IPS DF 6.9 (cell line): Measurements from ENCODE around the gene INSC.

Experiments used
- DNase-seq: peaks from one replicate; pipeline ENCODE4 v3.0.0-alpha.2; 2013; ENCODE audit warnings: low read depth, low spot score
- H3K27ac ChIP-seq: one replicate; pipeline ENCODE4 v1.5.1; 2013; ENCODE audit warnings: low read length, control low read depth
- H3K27me3 ChIP-seq: 2 replicates; pipeline ENCODE4 v1.6.1; 2013; ENCODE audit warnings: mild to moderate bottlenecking, low read length; ENCODE audit not compliant: control insufficient read depth, insufficient read depth
- H3K36me3 ChIP-seq: 2 replicates; pipeline ENCODE4 v1.6.1; 2013; ENCODE audit warnings: low read length; ENCODE audit not compliant: control insufficient read depth, insufficient read depth
- H3K4me1 ChIP-seq: 2 replicates; pipeline ENCODE4 v1.6.1; 2013; ENCODE audit warnings: low read length; ENCODE audit not compliant: control insufficient read depth, insufficient read depth
- H3K4me3 ChIP-seq: 2 replicates; pipeline ENCODE4 v1.5.1; 2013; ENCODE audit warnings: mild to moderate bottlenecking, low read length
- H3K9me3 ChIP-seq: 2 replicates; pipeline ENCODE4 v1.6.1; 2013; ENCODE audit warnings: low read length, inconsistent platforms; ENCODE audit not compliant: control insufficient read depth, insufficient read depth
- WGBS: extraction: QIAGEN DNeasy Blood & Tissue Kit; methylation state at CpG from one replicate; pipeline ENCODE4 v1.1.7; 2013; ENCODE audit warnings: mixed read lengths, missing lambda C conversion rate; ENCODE audit not compliant: insufficient read length, insufficient coverage; 5-methylcytosine and 5-hydroxymethylcytosine counted together

The INSC gene

GRCh38 chr11:15127341-15127740, 12.6 kb downstream of the INSC start:
- Histone ChIP-seq H3K27ac (no peak overlapping the region), H3K9me3 (no peaks in the 10 kb centered on the region), H3K4me3 (no peak overlapping the region), H3K36me3 (no peaks in the 10 kb centered on the region), H3K4me1 (no peaks in the 10 kb centered on the region), H3K27me3 (no peaks in the 10 kb centered on the region)
- WGBS = no CpG with 5 or more reads among the region's 6 CpGs
- no peak for DNase-seq

GRCh38 chr11:15128621-15129020, 13.9 kb downstream of the INSC start:
- DNase-seq = no peak
- Histone ChIP-seq H3K4me3 (no peak overlapping the region), H3K36me3 (no peaks in the 10 kb centered on the region), H3K27ac (no peak overlapping the region), H3K27me3 (no peaks in the 10 kb centered on the region), H3K4me1 (no peaks in the 10 kb centered on the region), H3K9me3 (no peaks in the 10 kb centered on the region)
- no CpG with 5 or more reads among the region's 2 CpGs for WGBS

- Histone ChIP-seq H3K9me3 (no peaks in the 10 kb centered on the region), H3K27me3 (no peaks in the 10 kb centered on the region), H3K27ac (no peak overlapping the region), H3K4me3 (no peak overlapping the region), H3K4me1 (no peaks in the 10 kb centered on the region), H3K36me3 (no peaks in the 10 kb centered on the region)
- no CpG with 5 or more reads among the region's 1 CpG for WGBS
- DNase-seq = no peak
Measured at GRCh38 chr11:15136166-15136565, 21.4 kb downstream of the INSC start.

GRCh38 chr11:15139096-15139770, 24.5 kb downstream of the INSC start:
- Histone ChIP-seq H3K9me3 (no peaks in the 10 kb centered on the region), H3K27ac (no peak overlapping the region), H3K36me3 (no peaks in the 10 kb centered on the region), H3K27me3 (no peaks in the 10 kb centered on the region), H3K4me1 (peaks cover 6% of the 10 kb centered on the region; the same call in 1 of the 2 replicates), H3K4me3 (no peak overlapping the region)
- no peak for DNase-seq
- WGBS = no CpG with 5 or more reads among the region's 5 CpGs

GRCh38 chr11:15139958-15140659, 25.4 kb downstream of the INSC start:
- no peak for DNase-seq
- H3K4me3 ChIP-seq = no peak overlapping the region
- no CpG with 5 or more reads among the region's 4 CpGs for WGBS
- no peaks in the 10 kb centered on the region for H3K27me3 ChIP-seq
- H3K27ac ChIP-seq = no peak overlapping the region
- no peaks in the 10 kb centered on the region for H3K36me3 ChIP-seq
- no peaks in the 10 kb centered on the region for H3K9me3 ChIP-seq
- H3K4me1 ChIP-seq = peaks cover 6% of the 10 kb centered on the region; the same call in 1 of the 2 replicates

- Histone ChIP-seq H3K27me3 (no peaks in the 10 kb centered on the region), H3K27ac (no peak overlapping the region), H3K36me3 (no peaks in the 10 kb centered on the region), H3K4me1 (peaks cover 6% of the 10 kb centered on the region; the same call in 1 of the 2 replicates), H3K9me3 (no peaks in the 10 kb centered on the region), H3K4me3 (no peak overlapping the region)
- DNase-seq = no peak
- WGBS = no CpG with 5 or more reads among the region's 3 CpGs
Measured at GRCh38 chr11:15141381-15141780, 26.7 kb downstream of the INSC start.

- no peaks in the 10 kb centered on the region for H3K9me3 ChIP-seq
- no peaks in the 10 kb centered on the region for H3K36me3 ChIP-seq
- peaks cover 6% of the 10 kb centered on the region; the same call in 1 of the 2 replicates for H3K4me1 ChIP-seq
- no peak for DNase-seq
- no peak overlapping the region for H3K27ac ChIP-seq
- no peaks in the 10 kb centered on the region for H3K27me3 ChIP-seq
- WGBS = no CpG with 5 or more reads among the region's 7 CpGs
- H3K4me3 ChIP-seq = no peak overlapping the region
Measured at GRCh38 chr11:15142838-15143237, 28.1 kb downstream of the INSC start.

- DNase-seq = no peak
- H3K4me3 ChIP-seq = no peak overlapping the region
- H3K27ac ChIP-seq = no peak overlapping the region
- no peaks in the 10 kb centered on the region for H3K9me3 ChIP-seq
- H3K4me1 ChIP-seq = peaks cover 6% of the 10 kb centered on the region; the same call in 1 of the 2 replicates
- no peaks in the 10 kb centered on the region for H3K36me3 ChIP-seq
- H3K27me3 ChIP-seq = no peaks in the 10 kb centered on the region
Measured at GRCh38 chr11:15143855-15144254, 29.1 kb downstream of the INSC start.

- H3K4me1 ChIP-seq = peaks cover 6% of the 10 kb centered on the region; the same call in 1 of the 2 replicates
- no peaks in the 10 kb centered on the region for H3K36me3 ChIP-seq
- DNase-seq = no peak
- H3K27me3 ChIP-seq = no peaks in the 10 kb centered on the region
- WGBS = no CpG with 5 or more reads among the region's 1 CpG
- H3K27ac ChIP-seq = no peak overlapping the region
- no peaks in the 10 kb centered on the region for H3K9me3 ChIP-seq
- H3K4me3 ChIP-seq = no peak overlapping the region
Measured at GRCh38 chr11:15144347-15144746, 29.6 kb downstream of the INSC start.

- H3K27ac ChIP-seq = no peak overlapping the region
- H3K4me3 ChIP-seq = no peak overlapping the region
- DNase-seq = no peak
- H3K36me3 ChIP-seq = no peaks in the 10 kb centered on the region
- H3K4me1 ChIP-seq = peaks cover 6% of the 10 kb centered on the region; the same call in 1 of the 2 replicates
- no CpG with 5 or more reads among the region's 2 CpGs for WGBS
- no peaks in the 10 kb centered on the region for H3K9me3 ChIP-seq
- H3K27me3 ChIP-seq = no peaks in the 10 kb centered on the region
Measured at GRCh38 chr11:15145151-15145550, 30.4 kb downstream of the INSC start.
